ENCODE data around the gene METTL21C.
A peak's percentile ranks its signal among the peaks of the same experiment; 100 is the strongest.

The METTL21C gene

GRCh38 chr13:102694937-102695336, at the start of gene METTL21C:
TSS of gene METTL21C (minus strand) at chr13:102695044. CDS start at chr13:102694498, 546 bp downstream.
- H3K9me3 Mint-ChIP-seq: peaks cover 7% of the 10 kb centered on the region
- no peaks in the 10 kb centered on the region for H3K4me1 Mint-ChIP-seq
- no peak within 1 kb of the TSS for H3K4me3 Mint-ChIP-seq
- peaks cover 3% of the 10 kb centered on the region for H3K36me3 Mint-ChIP-seq
- no peak within 1 kb of the TSS for H3K27ac Mint-ChIP-seq
- peaks cover 13% of the 10 kb centered on the region for H3K27me3 Mint-ChIP-seq

- peaks cover 11% of the 10 kb centered on the region for H3K36me3 Mint-ChIP-seq
- no peak overlapping the region for H3K4me3 Mint-ChIP-seq
- H3K9me3 Mint-ChIP-seq: peaks cover 33% of the 10 kb centered on the region
- no peaks in the 10 kb centered on the region for H3K4me1 Mint-ChIP-seq
- H3K27me3 Mint-ChIP-seq: peaks cover 37% of the 10 kb centered on the region
- no peak overlapping the region for H3K27ac Mint-ChIP-seq
Observed at GRCh38 chr13:102742506-102742905, 47.7 kb upstream of the METTL21C start.

- no peak overlapping the region for H3K27ac Mint-ChIP-seq
- H3K4me1 Mint-ChIP-seq: no peaks in the 10 kb centered on the region
- peaks cover 37% of the 10 kb centered on the region for H3K27me3 Mint-ChIP-seq
- H3K4me3 Mint-ChIP-seq: no peak overlapping the region
- peaks cover 33% of the 10 kb centered on the region for H3K9me3 Mint-ChIP-seq
- peaks cover 11% of the 10 kb centered on the region for H3K36me3 Mint-ChIP-seq
Observed at GRCh38 chr13:102742101-102742500, 47.3 kb upstream of the METTL21C start.

GRCh38 chr13:102729560-102730270, 34.9 kb upstream of the METTL21C start:
- peaks cover 12% of the 10 kb centered on the region for H3K27me3 Mint-ChIP-seq

GRCh38 chr13:102726430-102726829, 31.6 kb upstream of the METTL21C start:
- Mint-ChIP-seq H3K27me3 (peaks cover 11% of the 10 kb centered on the region), H3K27ac (peak overlapping the region; percentile 38), H3K4me3 (no peak overlapping the region), H3K4me1 (no peaks in the 10 kb centered on the region), H3K9me3 (no peaks in the 10 kb centered on the region), H3K36me3 (no peaks in the 10 kb centered on the region)

More at GRCh38 chr13:102729560-102730270, 34.9 kb upstream of the METTL21C start:
- no peaks in the 10 kb centered on the region for H3K4me1 Mint-ChIP-seq
- H3K36me3 Mint-ChIP-seq: no peaks in the 10 kb centered on the region
- no peaks in the 10 kb centered on the region for H3K9me3 Mint-ChIP-seq
- H3K4me3 Mint-ChIP-seq: no peak overlapping the region
- H3K27ac Mint-ChIP-seq: no peak overlapping the region

- no peaks in the 10 kb centered on the region for H3K9me3 Mint-ChIP-seq
- peaks cover 13% of the 10 kb centered on the region for H3K27me3 Mint-ChIP-seq
- no peak overlapping the region for H3K27ac Mint-ChIP-seq
- no peak overlapping the region for H3K4me3 Mint-ChIP-seq
- H3K36me3 Mint-ChIP-seq: no peaks in the 10 kb centered on the region
- H3K4me1 Mint-ChIP-seq: no peaks in the 10 kb centered on the region
Observed at GRCh38 chr13:102724923-102725322, 30.1 kb upstream of the METTL21C start.

- peaks cover 10% of the 10 kb centered on the region for H3K27me3 Mint-ChIP-seq
- H3K4me3 Mint-ChIP-seq: no peak overlapping the region
- no peak overlapping the region for H3K27ac Mint-ChIP-seq
- no peaks in the 10 kb centered on the region for H3K4me1 Mint-ChIP-seq
- H3K9me3 Mint-ChIP-seq: no peaks in the 10 kb centered on the region
- no peaks in the 10 kb centered on the region for H3K36me3 Mint-ChIP-seq
Observed at GRCh38 chr13:102721800-102722231, 27.0 kb upstream of the METTL21C start.

- Mint-ChIP-seq H3K9me3 (no peaks in the 10 kb centered on the region), H3K36me3 (no peaks in the 10 kb centered on the region), H3K27me3 (peaks cover 9% of the 10 kb centered on the region), H3K4me3 (no peak overlapping the region), H3K27ac (no peak overlapping the region), H3K4me1 (no peaks in the 10 kb centered on the region)
Observed at GRCh38 chr13:102718746-102719145, 23.9 kb upstream of the METTL21C start.

- Mint-ChIP-seq H3K9me3 (no peaks in the 10 kb centered on the region), H3K4me1 (no peaks in the 10 kb centered on the region), H3K4me3 (no peak overlapping the region), H3K27ac (no peak overlapping the region), H3K36me3 (no peaks in the 10 kb centered on the region), H3K27me3 (peaks cover 10% of the 10 kb centered on the region)
Observed at GRCh38 chr13:102715447-102715846, 20.6 kb upstream of the METTL21C start.

GRCh38 chr13:102710261-102710679, 15.4 kb upstream of the METTL21C start:
- peaks cover 9% of the 10 kb centered on the region for H3K27me3 Mint-ChIP-seq
- no peak overlapping the region for H3K4me3 Mint-ChIP-seq
- H3K27ac Mint-ChIP-seq: no peak overlapping the region
- H3K36me3 Mint-ChIP-seq: peaks cover 2% of the 10 kb centered on the region
- no peaks in the 10 kb centered on the region for H3K9me3 Mint-ChIP-seq
- no peaks in the 10 kb centered on the region for H3K4me1 Mint-ChIP-seq

GRCh38 chr13:102709536-102709935, 14.7 kb upstream of the METTL21C start:
- Mint-ChIP-seq H3K27ac (no peak overlapping the region), H3K36me3 (peaks cover 2% of the 10 kb centered on the region), H3K27me3 (peaks cover 10% of the 10 kb centered on the region), H3K4me3 (no peak overlapping the region), H3K9me3 (no peaks in the 10 kb centered on the region), H3K4me1 (no peaks in the 10 kb centered on the region)

- no peak overlapping the region for H3K27ac Mint-ChIP-seq
- peaks cover 2% of the 10 kb centered on the region for H3K36me3 Mint-ChIP-seq
- no peak overlapping the region for H3K4me3 Mint-ChIP-seq
- no peaks in the 10 kb centered on the region for H3K9me3 Mint-ChIP-seq
- peaks cover 11% of the 10 kb centered on the region for H3K27me3 Mint-ChIP-seq
- H3K4me1 Mint-ChIP-seq: no peaks in the 10 kb centered on the region
Observed at GRCh38 chr13:102708991-102709390, 14.1 kb upstream of the METTL21C start.

- Mint-ChIP-seq H3K27ac (no peak overlapping the region), H3K27me3 (peaks cover 8% of the 10 kb centered on the region), H3K4me3 (no peak overlapping the region), H3K36me3 (peaks cover 2% of the 10 kb centered on the region), H3K9me3 (no peaks in the 10 kb centered on the region), H3K4me1 (no peaks in the 10 kb centered on the region)
Observed at GRCh38 chr13:102708211-102708610, 13.4 kb upstream of the METTL21C start.

GRCh38 chr13:102707467-102707866, 12.6 kb upstream of the METTL21C start:
- Mint-ChIP-seq H3K27me3 (peaks cover 8% of the 10 kb centered on the region), H3K4me3 (no peak overlapping the region), H3K9me3 (no peaks in the 10 kb centered on the region), H3K4me1 (no peaks in the 10 kb centered on the region), H3K27ac (no peak overlapping the region), H3K36me3 (peaks cover 2% of the 10 kb centered on the region)

- Mint-ChIP-seq H3K36me3 (peaks cover 2% of the 10 kb centered on the region), H3K4me3 (no peak overlapping the region), H3K9me3 (no peaks in the 10 kb centered on the region), H3K4me1 (no peaks in the 10 kb centered on the region), H3K27ac (no peak overlapping the region), H3K27me3 (peaks cover 6% of the 10 kb centered on the region)
Observed at GRCh38 chr13:102704238-102705058, 9.6 kb upstream of the METTL21C start.

GRCh38 chr13:102703726-102704035, 8.8 kb upstream of the METTL21C start:
- Mint-ChIP-seq H3K4me3 (no peak overlapping the region), H3K27me3 (peaks cover 3% of the 10 kb centered on the region), H3K4me1 (no peaks in the 10 kb centered on the region), H3K27ac (no peak overlapping the region), H3K9me3 (peaks cover 1% of the 10 kb centered on the region), H3K36me3 (no peaks in the 10 kb centered on the region)

Measured in activated naive CD4-positive, alpha-beta T cell treated with anti-CD3 and anti-CD28 coated beads, Interleukin-2, amount 50 U/mL, for 24 hours (primary cell).